Panc1 (cell line): Measurements from ENCODE around the gene MYH8. TPM values are rescaled to one million over a fixed set of nuclear protein-coding genes. Genes with fewer than 3 reads are reported as not detected.

Source experiments
- ATAC-seq: fragments of 200-7000 bp; cut with Tn5 transposase; 2 replicates; pipeline ENCODE4 v1.9.1; 2020; ENCODE audit warnings: mild to moderate bottlenecking, moderate library complexity
- BruUV-seq: library from RNA; stranded (reverse); fragments of 400-500 nt; replicated peaks from 2 replicates; lab custom pipeline; 2021; lab: Mats Ljungman, UMichigan
- CTCF ChIA-PET: fragments of 300-600 bp; sonication (Branson Sonifier 250); formaldehyde crosslinking; loops from one replicate; lab custom pipeline; 2022; ENCODE audit warnings: antibody characterized with exemption; lab: Charles Lee
- POLR2A ChIA-PET: fragments of 300-600 bp; sonication (Branson Sonifier 250); formaldehyde crosslinking; loops from one replicate; lab custom pipeline; 2022; ENCODE audit warnings: antibody characterized with exemption; lab: Charles Lee
- DNase-seq: peaks from one replicate; pipeline ENCODE4 v3.0.0-alpha.2; 2010; ENCODE audit warnings: low read depth, low spot score
- H3K27ac ChIP-seq: 2 replicates; pipeline ENCODE4 v1.5.1; 2011; ENCODE audit warnings: mild to moderate bottlenecking, low read length, inconsistent platforms
- H3K27me3 ChIP-seq: fragments of 200-500 bp; sonication (Bioruptor generic); 2 replicates; pipeline ENCODE4 v1.6.0; 2014; ENCODE audit warnings: low read length, inconsistent platforms; ENCODE audit not compliant: control insufficient read depth, insufficient read depth
- H3K36me3 ChIP-seq: fragments of 200-500 bp; sonication (Bioruptor generic); 2 replicates; pipeline ENCODE4 v1.5.1; 2014; ENCODE audit warnings: inconsistent platforms, mild to moderate bottlenecking, low read length, moderate library complexity; ENCODE audit not compliant: control insufficient read depth, insufficient read depth
- H3K4me1 ChIP-seq: 2 replicates; pipeline ENCODE4 v1.5.1; 2011; ENCODE audit warnings: inconsistent platforms, mild to moderate bottlenecking, low read length, moderate library complexity; ENCODE audit not compliant: control insufficient read depth, insufficient read depth
- H3K4me3 ChIP-seq, 2 experiments: 2 replicates each; pipeline ENCODE4 v1.5.1; 2011 to 2012; ENCODE audit warnings: low read depth in 2 of 2, low read length in 2 of 2, mild to moderate bottlenecking in 2 of 2, inconsistent platforms in 1 of 2, moderate library complexity in 1 of 2
- H3K9me3 ChIP-seq: fragments of 200-500 bp; sonication (Bioruptor generic); 2 replicates; pipeline ENCODE4 v1.5.1; 2014; ENCODE audit warnings: low read depth, mild to moderate bottlenecking, inconsistent platforms, low read length, moderate library complexity; ENCODE audit not compliant: control insufficient read depth, insufficient read depth
- CTCF ChIP-seq: fragments of 450-650 bp; IDR thresholded peaks from 2 replicates; pipeline ENCODE4 v1.5.1; 2017; ENCODE audit warnings: mild to moderate bottlenecking
- POLR2AphosphoS5 ChIP-seq: IDR thresholded peaks from 2 replicates; pipeline ENCODE4 v1.6.1; 2012; ENCODE audit warnings: mild to moderate bottlenecking, low read depth, low read length, moderate library complexity
- REST ChIP-seq, 2 experiments: IDR thresholded peaks; 2 replicates each; pipeline ENCODE4 v1.6.1; 2011 to 2012; ENCODE audit warnings: low read depth in 2 of 2, control low read depth in 1 of 2, low read length in 1 of 2, mild to moderate bottlenecking in 1 of 2, moderate library complexity in 1 of 2; ENCODE audit not compliant: insufficient read depth in 1 of 2
- SIN3A ChIP-seq: IDR thresholded peaks from 2 replicates; pipeline ENCODE4 v1.6.1; 2012; ENCODE audit warnings: low read depth, mild to moderate bottlenecking, low read length, moderate library complexity, borderline replicate concordance; ENCODE audit not compliant: insufficient read depth
- TCF7L2 ChIP-seq: IDR thresholded peaks from 2 replicates; pipeline ENCODE4 v1.6.1; 2011; ENCODE audit warnings: mild to moderate bottlenecking, low read depth, low read length, inconsistent platforms
- in situ Hi-C: cut with HindIII; loops from 2 replicates; pipeline ENCODE4 v1.10.0; 2016; ENCODE audit warnings: low sequenced_read_pairs, low pct_unique_long_range_greater_than_20kb
- intact Hi-C: fragments of 100-400 bp; cut with micrococcal nuclease; formaldehyde crosslinking; loops from one replicate; pipeline ENCODE4 v1.10.0; 2022; ENCODE audit not compliant: unreplicated experiment
- total RNA-seq: library from RNA; stranded (reverse); gene quantifications from one replicate; pipeline ENCODE4 v1.2.1, GENCODE V29; 2021; ENCODE audit not compliant: unreplicated experiment

Gene MYH8
- total RNA-seq, 1 experiment from 2014 or later: not detected

GRCh38 chr17:10344816-10345215 lies 76.9 kb downstream of the MYH8 start:
- ATAC-seq: no peak
- BruUV-seq: no TSS peak
- Histone ChIP-seq H3K4me1 (no peaks in the 10 kb centered on the region), H3K27me3 (no peaks in the 10 kb centered on the region), H3K9me3 (no peaks in the 10 kb centered on the region), H3K27ac (no peak overlapping the region), H3K36me3 (no peaks in the 10 kb centered on the region), H3K4me3 (no peak overlapping the region)
- no peak for TF ChIP-seq POLR2AphosphoS5
- TF ChIP-seq REST (IDR thresholded peaks at IDR 0.05; ENCODE audit: insufficient read depth in 1 of 2, low read depth in 2 of 2, low read length in 1 of 2): no peak
- no peak for TF ChIP-seq SIN3A
- TF ChIP-seq TCF7L2: no peak
- TF ChIP-seq CTCF: no peak
- intact Hi-C loops (no loop called here), in situ Hi-C loops (no loop called here)
- no peak for DNase-seq
- ChIA-PET POLR2A (no interaction called here), CTCF (no interaction called here)

Other genes starting within 250 kb of the MYH8 start
- 0.05 TPM for gene GAS7, start 223.3 kb downstream of the MYH8 start, total RNA-seq
- gene MYH13, start 48.9 kb downstream of the MYH8 start, total RNA-seq: not detected
- not detected for gene MYH4, start 47.6 kb upstream of the MYH8 start, total RNA-seq
- not detected for gene MYH1, start 96.6 kb upstream of the MYH8 start, total RNA-seq
- not detected for gene MYH2, start 127.7 kb upstream of the MYH8 start, total RNA-seq
- gene MYH3, start 235.4 kb upstream of the MYH8 start, total RNA-seq: 1.6 TPM